Fibroblast of the aortic adventitia (primary cell): ENCODE results near the gene VIPR2. TPM values are rescaled to one million over a fixed set of nuclear protein-coding genes. Genes with fewer than 3 reads are reported as not detected.

Experiments used
- DNase-seq: peaks from one replicate; pipeline ENCODE4 v3.0.0-alpha.2; 2010; ENCODE audit warnings: low read depth
- H3K4me3 ChIP-seq: 2 replicates; pipeline ENCODE4 v1.5.1; 2011; ENCODE audit warnings: low read depth, mild to moderate bottlenecking, control low read depth, low read length, moderate library complexity
- CTCF ChIP-seq: IDR thresholded peaks from 2 replicates; pipeline ENCODE4 v1.5.1; 2011; ENCODE audit warnings: mild to moderate bottlenecking, low read length, control low read depth, inconsistent platforms; ENCODE audit not compliant: insufficient read depth
- total RNA-seq: library from RNA; depleted of rRNA; stranded (reverse); fragments of >200 nt; gene quantifications from 2 replicates; pipeline ENCODE4 v1.2.3, GENCODE V29; 2012; ENCODE audit warnings: low replicate concordance

The VIPR2 gene
- total RNA-seq, 1 donor = not detected

DNA sequence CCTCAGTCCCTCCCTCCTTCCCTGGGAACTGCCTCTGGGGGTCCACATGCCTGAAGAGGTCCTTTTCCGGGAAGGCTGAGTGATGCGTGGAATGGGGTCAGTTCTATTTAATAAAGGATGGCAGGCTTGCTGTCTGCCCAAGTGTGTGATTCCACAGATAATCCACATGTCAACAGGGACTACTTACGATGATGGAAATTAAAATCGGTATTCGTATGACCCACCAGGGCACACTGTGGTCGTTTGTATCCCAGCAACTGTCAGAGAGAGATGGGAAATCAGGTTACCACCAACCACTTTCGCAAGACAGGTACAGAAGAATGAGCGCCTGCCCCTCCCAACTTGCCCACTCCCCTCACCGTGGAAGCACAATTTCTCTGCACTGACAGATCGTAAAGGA, 110.3 kb downstream of the VIPR2 start:
- DNase-seq = no peak
- H3K4me3 ChIP-seq = no peak overlapping the region
- TF ChIP-seq CTCF = no peak

- no peak overlapping the region for H3K4me3 ChIP-seq
- no peak for TF ChIP-seq CTCF
- DNase-seq = no peak
Measured at GRCh38 chr7:159033956-159034355, 110.7 kb downstream of the VIPR2 start.

- H3K4me3 ChIP-seq = no peak overlapping the region
- DNase-seq = no peak
- no peak for TF ChIP-seq CTCF
Measured at GRCh38 chr7:159033473-159033825, 111.2 kb downstream of the VIPR2 start.

DNA sequence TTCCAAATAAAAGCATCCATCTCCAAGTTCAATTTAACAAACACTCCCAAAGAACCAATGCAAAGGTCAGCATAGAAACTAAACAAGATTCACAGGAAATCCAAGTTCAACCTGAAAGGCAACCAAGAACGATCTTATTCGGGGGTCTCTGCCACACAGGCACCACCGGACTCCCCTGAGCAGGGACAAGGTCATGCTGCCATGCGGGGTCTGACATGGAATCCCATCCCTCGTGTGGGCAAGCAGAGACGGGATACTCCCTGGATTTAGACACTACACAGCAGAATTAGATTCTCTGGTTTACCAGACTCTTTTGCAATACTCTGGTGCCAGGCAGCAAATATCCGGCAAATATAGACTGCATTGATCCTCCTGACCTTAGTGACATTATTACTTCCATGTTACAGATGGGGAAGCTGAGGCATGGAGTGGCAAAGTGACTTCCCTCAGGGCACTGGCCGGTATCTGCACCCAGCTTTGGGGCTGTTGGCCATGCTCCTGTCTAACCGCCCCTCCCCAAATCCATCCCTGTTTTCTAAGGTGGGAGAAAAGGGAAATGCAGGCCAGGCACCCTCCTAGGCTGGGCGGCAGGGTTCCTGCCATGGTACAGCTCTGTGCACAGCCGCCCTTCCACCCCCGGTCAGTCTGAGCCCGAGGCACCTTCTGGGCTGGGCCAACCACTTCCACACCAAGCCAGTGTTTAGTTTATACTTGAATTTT, 111.8 kb downstream of the VIPR2 start:
- no peak for TF ChIP-seq CTCF
- DNase-seq = no peak
- no peak overlapping the region for H3K4me3 ChIP-seq

DNA sequence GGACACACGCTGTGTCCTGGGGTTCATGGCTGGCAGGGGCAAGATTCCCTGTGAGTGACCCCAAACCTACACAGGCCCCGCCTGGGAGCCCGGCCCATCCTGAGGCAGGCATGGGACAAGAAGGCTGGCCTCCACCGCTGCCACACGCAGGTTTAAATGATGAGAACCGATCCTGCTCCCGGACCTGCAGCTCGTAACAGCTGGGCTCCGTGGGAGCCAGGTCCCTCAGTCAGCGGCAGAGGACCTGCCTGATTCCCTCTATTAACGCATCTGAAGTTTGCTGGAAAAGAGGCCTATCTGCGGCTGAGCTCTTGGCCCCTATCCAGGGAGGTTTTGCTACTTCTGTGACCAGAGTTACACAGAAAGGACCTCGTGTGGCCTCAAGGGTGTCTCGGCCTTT, 112.3 kb downstream of the VIPR2 start:
- no peak for DNase-seq
- TF ChIP-seq CTCF = no peak
- no peak overlapping the region for H3K4me3 ChIP-seq

- no peak overlapping the region for H3K4me3 ChIP-seq
- TF ChIP-seq CTCF = no peak
- DNase-seq = no peak
Measured at GRCh38 chr7:159031750-159032149, 112.9 kb downstream of the VIPR2 start.

DNA sequence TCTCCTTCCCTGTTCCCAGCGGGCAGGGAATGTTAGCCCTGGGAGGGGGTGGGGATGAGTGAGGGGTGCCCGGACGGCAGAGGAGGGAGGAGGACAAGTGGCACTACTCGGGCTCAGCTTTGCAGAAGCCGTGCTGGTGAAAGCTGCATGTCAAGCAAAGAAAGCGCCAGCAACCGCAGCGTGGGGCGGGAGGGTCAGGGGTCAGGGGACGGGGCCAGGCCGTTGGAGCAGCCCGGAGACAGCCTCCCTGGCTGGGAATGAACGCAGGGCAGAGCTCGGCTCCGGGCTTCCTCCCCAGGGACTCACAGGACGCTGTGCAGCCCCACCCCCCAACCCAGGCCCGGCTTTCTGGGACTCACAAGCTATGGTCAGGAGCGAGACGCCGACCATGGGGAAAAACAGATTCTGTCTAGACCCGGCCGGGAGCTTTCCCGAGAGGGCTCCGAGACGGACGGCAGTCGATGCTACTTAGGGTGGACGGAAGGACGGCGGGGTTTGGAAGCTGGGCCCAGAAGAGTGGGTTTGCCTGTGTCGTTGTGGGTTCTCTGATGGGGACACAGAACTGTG, 113.4 kb downstream of the VIPR2 start:
- no peak overlapping the region for H3K4me3 ChIP-seq
- no peak for DNase-seq
- no peak for TF ChIP-seq CTCF
